Hepatocyte (in vitro differentiated cells): ENCODE measurements around the gene MRPL20. TPM values are rescaled to one million over a fixed set of nuclear protein-coding genes. Genes with fewer than 3 reads are reported as not detected.
"Not testable (repeated sequence)": the region's sequence is repeated elsewhere in the genome, so short reads cannot be mapped to it uniquely, and the experiment has no call there.

ENCODE experiments used
- DNase-seq: peaks from one replicate; pipeline ENCODE4 v3.0.0-alpha.2; 2016; ENCODE audit warnings: low spot score
- H2AFZ ChIP-seq: fragments of 200-600 bp; sonication (generic); 2 replicates; pipeline ENCODE4 v1.6.0; 2016; ENCODE audit warnings: antibody characterized with exemption, mild to moderate bottlenecking
- H3K27ac ChIP-seq: fragments of 200-600 bp; sonication (generic); 2 replicates; pipeline ENCODE4 v1.5.1; 2016; ENCODE audit warnings: mild to moderate bottlenecking
- H3K27me3 ChIP-seq: fragments of 200-600 bp; sonication (generic); 2 replicates; pipeline ENCODE4 v1.6.1; 2016
- H3K36me3 ChIP-seq: fragments of 200-600 bp; sonication (generic); replicated peaks from 2 replicates; pipeline ENCODE4 v1.5.1; 2016; ENCODE audit warnings: low read depth; ENCODE audit not compliant: insufficient read depth
- H3K4me1 ChIP-seq: fragments of 200-600 bp; sonication (generic); 2 replicates; pipeline ENCODE4 v1.5.1; 2016; ENCODE audit warnings: mild to moderate bottlenecking, moderate library complexity; ENCODE audit not compliant: insufficient read depth
- H3K4me2 ChIP-seq: fragments of 200-600 bp; sonication (generic); 2 replicates; pipeline ENCODE4 v1.6.0; 2016
- H3K4me3 ChIP-seq: fragments of 200-600 bp; sonication (generic); 2 replicates; pipeline ENCODE4 v1.5.1; 2016; ENCODE audit warnings: mild to moderate bottlenecking
- H3K79me2 ChIP-seq: fragments of 200-600 bp; sonication (generic); 2 replicates; pipeline ENCODE4 v1.6.0; 2017; ENCODE audit warnings: mild to moderate bottlenecking
- H3K9me2 ChIP-seq: fragments of 200-600 bp; sonication (generic); replicated peaks from 2 replicates; pipeline ENCODE4 v1.6.0; 2017; ENCODE audit warnings: mild to moderate bottlenecking; ENCODE audit not compliant: insufficient read depth
- H3K9me3 ChIP-seq: fragments of 200-600 bp; sonication (generic); 2 replicates; pipeline ENCODE4 v1.5.1; 2016; ENCODE audit warnings: low read depth, mild to moderate bottlenecking
- H4K20me1 ChIP-seq: fragments of 200-600 bp; sonication (generic); 2 replicates; pipeline ENCODE4 v1.6.0; 2016; ENCODE audit warnings: mild to moderate bottlenecking; ENCODE audit not compliant: insufficient read depth, poor library complexity, severe bottlenecking
- EZH2 ChIP-seq: fragments of 200-600 bp; sonication (generic); IDR thresholded peaks from 2 replicates; pipeline ENCODE4 v1.6.1; 2016; ENCODE audit warnings: antibody characterized with exemption, mild to moderate bottlenecking, borderline replicate concordance
- EZH2phosphoT487 ChIP-seq: fragments of 200-600 bp; sonication (generic); IDR thresholded peaks from one replicate; pipeline ENCODE4 v1.6.1; 2018; ENCODE audit warnings: antibody characterized with exemption, mild to moderate bottlenecking, low read depth, moderate library complexity; ENCODE audit not compliant: unreplicated experiment, severe bottlenecking
- WGBS: methylation state at CpG from one replicate; pipeline ENCODE4 v1.1.6; 2016; ENCODE audit warnings: low lambda C conversion rate; ENCODE audit errors: missing lambda C conversion rate; 5-methylcytosine and 5-hydroxymethylcytosine counted together
- polyA plus RNA-seq: library from polyadenylated mRNA; unstranded; fragments of >200 nt; fragmentation: Nextera tagmentation; extraction: Ambion mirVana; gene quantifications from 2 replicates; pipeline ENCODE4 v1.2.1, GENCODE V29; 2016
- total RNA-seq: library from RNA; depleted of rRNA; stranded (reverse); fragments of >200 nt; gene quantifications from 2 replicates; pipeline ENCODE4 v1.2.3, GENCODE V29; 2014
- TF ChIP-seq, protein P1 (sequence below): fragments of 200-600 bp; sonication (generic); IDR thresholded peaks from 2 replicates; pipeline ENCODE4 v1.5.1; 2016; ENCODE audit warnings: antibody characterized with exemption, mild to moderate bottlenecking; ENCODE audit not compliant: poor library complexity

MRPL20 gene
- total and polyA plus RNA-seq, 2 experiments from 2014 or later = 107 to 193 TPM

DNA sequence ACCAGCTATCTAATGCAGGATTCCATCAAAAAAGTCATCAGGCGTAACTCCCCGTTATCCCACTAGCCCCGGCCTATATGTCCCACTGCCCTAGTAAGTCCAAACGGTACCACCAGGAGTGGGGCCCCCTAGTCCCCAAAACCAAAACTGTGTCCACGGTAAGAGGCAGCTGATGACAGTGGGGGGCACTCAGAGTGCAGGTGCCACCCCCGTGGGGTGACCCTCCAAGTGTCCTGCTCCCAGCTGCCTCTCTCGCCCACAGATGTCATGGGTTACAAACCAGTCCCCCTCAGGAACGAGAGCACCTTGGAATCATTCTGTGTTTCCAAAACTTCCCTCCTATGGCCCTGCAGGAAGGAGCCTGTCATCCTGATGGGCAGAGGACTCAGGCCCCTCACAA is 21.2 kb downstream of the MRPL20 start:
- Histone ChIP-seq H4K20me1 (no peaks in the 10 kb centered on the region), H3K4me2 (no peak overlapping the region), H3K4me1 (no peaks in the 10 kb centered on the region), H3K27me3 (no peaks in the 10 kb centered on the region), H3K79me2 (peaks cover 5% of the 10 kb centered on the region), H3K9me2 (no peaks in the 10 kb centered on the region), H2AFZ (no peak overlapping the region), H3K4me3 (no peak overlapping the region), H3K9me3 (no peaks in the 10 kb centered on the region), H3K27ac (no peak overlapping the region), H3K36me3 (no peaks in the 10 kb centered on the region)
- no peak for DNase-seq
- WGBS = 97% methylated on average over 8 of the region's 8 CpGs
- TF ChIP-seq EZH2phosphoT487 (no peak), EZH2 (no peak)
- TF ChIP-seq, protein P1, sequence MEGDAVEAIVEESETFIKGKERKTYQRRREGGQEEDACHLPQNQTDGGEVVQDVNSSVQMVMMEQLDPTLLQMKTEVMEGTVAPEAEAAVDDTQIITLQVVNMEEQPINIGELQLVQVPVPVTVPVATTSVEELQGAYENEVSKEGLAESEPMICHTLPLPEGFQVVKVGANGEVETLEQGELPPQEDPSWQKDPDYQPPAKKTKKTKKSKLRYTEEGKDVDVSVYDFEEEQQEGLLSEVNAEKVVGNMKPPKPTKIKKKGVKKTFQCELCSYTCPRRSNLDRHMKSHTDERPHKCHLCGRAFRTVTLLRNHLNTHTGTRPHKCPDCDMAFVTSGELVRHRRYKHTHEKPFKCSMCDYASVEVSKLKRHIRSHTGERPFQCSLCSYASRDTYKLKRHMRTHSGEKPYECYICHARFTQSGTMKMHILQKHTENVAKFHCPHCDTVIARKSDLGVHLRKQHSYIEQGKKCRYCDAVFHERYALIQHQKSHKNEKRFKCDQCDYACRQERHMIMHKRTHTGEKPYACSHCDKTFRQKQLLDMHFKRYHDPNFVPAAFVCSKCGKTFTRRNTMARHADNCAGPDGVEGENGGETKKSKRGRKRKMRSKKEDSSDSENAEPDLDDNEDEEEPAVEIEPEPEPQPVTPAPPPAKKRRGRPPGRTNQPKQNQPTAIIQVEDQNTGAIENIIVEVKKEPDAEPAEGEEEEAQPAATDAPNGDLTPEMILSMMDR = no peak

DNA sequence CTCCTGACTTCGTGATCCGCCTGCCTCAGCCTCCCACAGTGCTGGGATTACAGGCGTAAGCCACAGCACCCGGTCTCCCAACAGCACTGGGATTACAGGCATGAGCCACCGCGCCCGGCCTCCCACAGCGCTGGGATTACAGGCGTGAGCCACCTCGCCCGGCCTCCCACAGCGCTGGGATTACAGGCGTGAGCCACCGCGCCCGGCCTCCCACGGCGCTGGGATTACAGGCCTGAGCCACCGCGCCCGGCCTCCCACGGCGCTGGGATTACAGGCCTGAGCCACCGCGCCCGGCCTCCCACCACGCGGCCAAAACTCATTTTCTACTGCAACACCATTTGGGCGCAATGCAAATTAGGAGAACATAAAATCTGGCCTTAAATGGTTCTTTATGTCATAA is 21.8 kb downstream of the MRPL20 start:
- H3K36me3 ChIP-seq, H3K9me3 ChIP-seq, H3K27ac ChIP-seq, H2AFZ ChIP-seq, H4K20me1 ChIP-seq, H3K9me2 ChIP-seq, H3K79me2 ChIP-seq, H3K4me3 ChIP-seq, H3K27me3 ChIP-seq, DNase-seq, H3K4me1 ChIP-seq, H3K4me2 ChIP-seq: not testable (repeated sequence)
- WGBS = 94% methylated on average over 20 of the region's 29 CpGs

DNA sequence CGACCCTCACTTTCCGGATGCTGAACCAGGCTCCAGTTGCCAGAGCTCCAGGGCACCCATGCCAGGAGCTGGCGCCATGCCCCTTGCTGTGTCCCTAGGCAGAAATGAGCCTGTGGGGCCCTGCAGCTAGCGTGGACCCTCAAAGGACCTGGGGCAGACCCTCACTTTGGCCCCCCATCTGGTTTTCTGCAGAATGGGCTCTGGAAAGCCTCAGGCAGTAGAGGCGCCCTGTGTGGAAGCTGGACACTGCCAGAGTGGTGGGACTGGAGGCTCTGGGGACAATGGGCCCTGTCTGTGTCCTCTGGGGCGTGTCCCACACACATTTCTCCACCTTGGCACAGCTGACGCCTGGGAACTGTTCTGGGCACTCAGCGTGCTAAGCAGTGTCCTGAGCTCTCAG is 25.8 kb downstream of the MRPL20 start:
- TF ChIP-seq EZH2 (no peak), EZH2phosphoT487 (no peak)
- TF ChIP-seq, protein P1 = no peak
- Histone ChIP-seq H3K9me3 (no peaks in the 10 kb centered on the region), H3K4me1 (no peaks in the 10 kb centered on the region), H3K4me3 (no peak overlapping the region), H3K27ac (no peak overlapping the region), H3K4me2 (no peak overlapping the region), H4K20me1 (no peaks in the 10 kb centered on the region), H2AFZ (no peak overlapping the region), H3K36me3 (no peaks in the 10 kb centered on the region), H3K9me2 (no peaks in the 10 kb centered on the region), H3K79me2 (no peaks in the 10 kb centered on the region), H3K27me3 (no peaks in the 10 kb centered on the region)
- DNase-seq = no peak
- 85% methylated on average over 8 of the region's 8 CpGs for WGBS

DNA sequence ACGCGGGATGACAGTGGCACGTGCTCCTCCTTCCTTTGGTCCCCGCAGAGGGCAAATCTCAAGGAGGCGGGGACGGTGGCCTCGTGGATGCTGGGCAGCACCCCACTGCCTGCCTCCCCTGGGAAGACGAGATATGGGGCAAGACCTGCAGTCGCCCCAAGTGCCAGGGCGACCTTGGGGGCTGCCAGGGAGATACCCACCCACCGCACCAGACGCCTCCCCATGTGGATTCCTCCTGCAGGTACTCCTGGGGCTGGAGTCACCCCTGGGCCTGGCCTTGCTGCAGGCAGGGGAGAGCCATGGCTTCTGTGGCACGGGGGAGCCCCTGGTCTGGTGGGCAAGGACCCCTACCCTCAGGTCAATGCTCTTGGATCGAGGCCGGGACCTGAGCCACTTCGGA is 26.2 kb downstream of the MRPL20 start:
- no peak overlapping the region for H2AFZ ChIP-seq
- no peak overlapping the region for H3K4me2 ChIP-seq
- DNase-seq = no peak
- no peak for TF ChIP-seq EZH2phosphoT487
- peaks cover 3% of the 10 kb centered on the region for H3K79me2 ChIP-seq
- H4K20me1 ChIP-seq = no peaks in the 10 kb centered on the region
- H3K4me1 ChIP-seq = peaks cover 3% of the 10 kb centered on the region
- H3K9me3 ChIP-seq = no peaks in the 10 kb centered on the region
- 98% methylated on average over 15 of the region's 16 CpGs for WGBS
- H3K27ac ChIP-seq = no peak overlapping the region
- no peak overlapping the region for H3K4me3 ChIP-seq
- no peaks in the 10 kb centered on the region for H3K27me3 ChIP-seq
- no peaks in the 10 kb centered on the region for H3K36me3 ChIP-seq
- no peaks in the 10 kb centered on the region for H3K9me2 ChIP-seq
